GM21786 (cell line): Measurements from ENCODE around the gene TTC39C.

Experiments used
- ATAC-seq: cut with Tn5 transposase; IDR thresholded peaks from one replicate; pipeline ENCODE4 v1.9.1; 2021; ENCODE audit not compliant: unreplicated experiment

The TTC39C gene

GRCh38 chr18:24014062-24014985 is at the start of gene TTC39C:
Gene TTC39C (plus strand): TSS chr18:24014754. CDS start chr18:24014872, 118 bp downstream.
- peak; percentile 30 for ATAC-seq

GRCh38 chr18:23966909-23967308 is 47.6 kb upstream of the TTC39C start:
- no peak for ATAC-seq

GRCh38 chr18:23967321-23968089 is 47.0 kb upstream of the TTC39C start:
- ATAC-seq: peak; percentile 71

- no peak for ATAC-seq
Observed at GRCh38 chr18:23968638-23969604, 45.6 kb upstream of the TTC39C start.

- ATAC-seq: no peak
Observed at GRCh38 chr18:23969664-23970063, 44.9 kb upstream of the TTC39C start.

- ATAC-seq: no peak
Observed at GRCh38 chr18:23970161-23971096, 44.1 kb upstream of the TTC39C start.

GRCh38 chr18:23971097-23971440 is 43.5 kb upstream of the TTC39C start:
- no peak for ATAC-seq

- no peak for ATAC-seq
Observed at GRCh38 chr18:23971666-23972230, 42.8 kb upstream of the TTC39C start.

- ATAC-seq: no peak
Observed at GRCh38 chr18:23972453-23972852, 42.1 kb upstream of the TTC39C start.

- ATAC-seq: no peak
Observed at GRCh38 chr18:23977103-23977502, 37.5 kb upstream of the TTC39C start.

- no peak for ATAC-seq
Observed at GRCh38 chr18:23977719-23978483, 36.7 kb upstream of the TTC39C start.

- ATAC-seq: peak; percentile 95
Observed at GRCh38 chr18:23981369-23981980, 33.1 kb upstream of the TTC39C start.

- no peak for ATAC-seq
Observed at GRCh38 chr18:23982155-23983079, 32.1 kb upstream of the TTC39C start.

GRCh38 chr18:23983112-23983511 is 31.4 kb upstream of the TTC39C start:
- no peak for ATAC-seq

- ATAC-seq: peak; percentile 75
Observed at GRCh38 chr18:23986600-23987359, 27.8 kb upstream of the TTC39C start.
